ENCODE data around the gene SPTSSA.

DNA sequence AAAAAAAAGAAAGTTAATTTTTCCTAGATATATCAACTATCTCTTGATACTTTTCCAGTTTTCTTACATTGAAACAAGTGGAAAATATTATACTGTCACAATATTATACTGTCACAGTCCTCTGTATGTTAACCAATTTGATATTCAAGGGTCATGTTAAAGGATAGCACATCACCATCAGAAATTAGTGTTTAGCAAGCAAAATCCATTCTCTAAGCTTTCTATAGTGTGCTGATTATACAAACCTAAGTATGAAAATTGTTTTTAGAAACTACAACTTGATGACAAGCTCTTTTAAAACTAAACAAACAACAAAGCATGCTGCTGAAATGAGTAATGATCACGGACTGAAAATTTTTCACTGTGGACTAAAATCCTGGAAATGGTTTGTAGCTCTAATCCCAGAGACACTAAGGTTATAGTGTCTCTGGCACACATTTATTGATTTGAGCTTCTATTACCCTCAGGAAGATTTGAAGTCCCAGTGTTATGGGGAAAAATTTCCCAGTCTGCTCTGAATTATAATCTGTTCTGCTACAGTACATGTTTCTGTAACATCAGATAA, 9.7 kb downstream of the SPTSSA start:
- TF ChIP-seq, protein P1, sequence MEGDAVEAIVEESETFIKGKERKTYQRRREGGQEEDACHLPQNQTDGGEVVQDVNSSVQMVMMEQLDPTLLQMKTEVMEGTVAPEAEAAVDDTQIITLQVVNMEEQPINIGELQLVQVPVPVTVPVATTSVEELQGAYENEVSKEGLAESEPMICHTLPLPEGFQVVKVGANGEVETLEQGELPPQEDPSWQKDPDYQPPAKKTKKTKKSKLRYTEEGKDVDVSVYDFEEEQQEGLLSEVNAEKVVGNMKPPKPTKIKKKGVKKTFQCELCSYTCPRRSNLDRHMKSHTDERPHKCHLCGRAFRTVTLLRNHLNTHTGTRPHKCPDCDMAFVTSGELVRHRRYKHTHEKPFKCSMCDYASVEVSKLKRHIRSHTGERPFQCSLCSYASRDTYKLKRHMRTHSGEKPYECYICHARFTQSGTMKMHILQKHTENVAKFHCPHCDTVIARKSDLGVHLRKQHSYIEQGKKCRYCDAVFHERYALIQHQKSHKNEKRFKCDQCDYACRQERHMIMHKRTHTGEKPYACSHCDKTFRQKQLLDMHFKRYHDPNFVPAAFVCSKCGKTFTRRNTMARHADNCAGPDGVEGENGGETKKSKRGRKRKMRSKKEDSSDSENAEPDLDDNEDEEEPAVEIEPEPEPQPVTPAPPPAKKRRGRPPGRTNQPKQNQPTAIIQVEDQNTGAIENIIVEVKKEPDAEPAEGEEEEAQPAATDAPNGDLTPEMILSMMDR (IDR thresholded peaks at IDR 0.05; ENCODE audit: insufficient read depth, low read length, poor library complexity, severe bottlenecking): no peak
- TF ChIP-seq EZH2phosphoT487 (conservative IDR thresholded peaks at IDR 0.05; ENCODE audit: low read length): no peak
